GM18508 (cell line): ENCODE measurements around the gene MXRA8.
"Not testable (repeated sequence)": the region's sequence is repeated elsewhere in the genome, so short reads cannot be mapped to it uniquely, and the experiment has no call there.

Source experiments
- ATAC-seq: cut with Tn5 transposase; IDR thresholded peaks from one replicate; pipeline ENCODE4 v1.9.1; 2021; ENCODE audit warnings: moderate number of reproducible peaks; ENCODE audit not compliant: insufficient read depth, unreplicated experiment

Gene MXRA8

GRCh38 chr1:1370094-1370493, 11.7 kb upstream of the MXRA8 start:
- not testable (repeated sequence) for ATAC-seq

- no peak for ATAC-seq
Measured at GRCh38 chr1:1367315-1367714, 9.0 kb upstream of the MXRA8 start.

GRCh38 chr1:1366699-1367066, 8.3 kb upstream of the MXRA8 start:
- ATAC-seq: no peak

GRCh38 chr1:1365875-1366698, 7.7 kb upstream of the MXRA8 start:
- ATAC-seq: no peak

- ATAC-seq: no peak
Measured at GRCh38 chr1:1364266-1364665, 5.9 kb upstream of the MXRA8 start.

GRCh38 chr1:1361982-1362423, 3.6 kb upstream of the MXRA8 start:
- ATAC-seq: no peak

GRCh38 chr1:1361233-1361981, 3.1 kb upstream of the MXRA8 start:
- no peak for ATAC-seq

- no peak for ATAC-seq
Measured at GRCh38 chr1:1360506-1361169, 2.3 kb upstream of the MXRA8 start.

GRCh38 chr1:1359664-1360468, 1.5 kb upstream of the MXRA8 start:
- no peak for ATAC-seq

- ATAC-seq: no peak
Measured at GRCh38 chr1:1359308-1359663, 931 bp upstream of the MXRA8 start.

GRCh38 chr1:1357871-1358432, 403 bp downstream of the MXRA8 start:
- ATAC-seq: no peak

- ATAC-seq: no peak
Measured at GRCh38 chr1:1356796-1357401, 1.5 kb downstream of the MXRA8 start.

GRCh38 chr1:1356166-1356795, 2.1 kb downstream of the MXRA8 start:
- ATAC-seq: no peak

- ATAC-seq: no peak
Measured at GRCh38 chr1:1355416-1355815, 2.9 kb downstream of the MXRA8 start.

GRCh38 chr1:1354271-1355247, 3.8 kb downstream of the MXRA8 start:
- no peak for ATAC-seq

GRCh38 chr1:1353389-1354151, 4.8 kb downstream of the MXRA8 start:
- ATAC-seq: no peak

GRCh38 chr1:1352786-1353388, 5.5 kb downstream of the MXRA8 start:
- no peak for ATAC-seq
